Ascending aorta (tissue), 2 donors: Measurements from ENCODE around the gene ACTL6B. TPM values are rescaled to one million over a fixed set of nuclear protein-coding genes. Genes with fewer than 3 reads are reported as not detected.

Experiments
- DNase-seq, 2 donors: peaks; one replicate each; pipeline ENCODE4 v3.0.0-alpha.2; 2019; ENCODE audit warnings: low spot score in 2 of 2
- H3K27ac ChIP-seq, 2 donors: fragments of 200-600 bp; sonication (generic); one replicate each; pipeline ENCODE4 v1.5.1; 2016 to 2017; ENCODE audit warnings: mild to moderate bottlenecking in 1 of 2
- H3K27me3 ChIP-seq: fragments of 200-600 bp; sonication (generic); one replicate; pipeline ENCODE4 v1.5.1; 2017
- H3K36me3 ChIP-seq, 2 donors: fragments of 200-600 bp; sonication (generic); one replicate each; pipeline ENCODE4 v1.5.1; 2016
- H3K4me1 ChIP-seq, 2 donors: fragments of 200-600 bp; sonication (generic); one replicate each; pipeline ENCODE4 v1.5.1; 2016 to 2017; ENCODE audit warnings: mild to moderate bottlenecking in 1 of 2
- H3K4me3 ChIP-seq, 2 donors: fragments of 200-600 bp; sonication (generic); one replicate each; pipeline ENCODE4 v1.5.1; 2016 to 2017; ENCODE audit warnings: mild to moderate bottlenecking in 1 of 2
- H3K9me3 ChIP-seq, 2 donors: fragments of 200-600 bp; sonication (generic); one replicate each; pipeline ENCODE4 v1.5.1; 2016
- intact Hi-C: fragments of 100-400 bp; cut with DNase I; formaldehyde crosslinking; loops from one replicate; pipeline ENCODE4 v1.15.1; 2023
- total RNA-seq: library from RNA; depleted of rRNA; stranded (reverse); fragments of >200 nt; gene quantifications from one replicate; pipeline ENCODE4 v1.1.0, GENCODE V29; 2016
- TF ChIP-seq, protein P1 (sequence below), 3 experiments: fragments of 200-600 bp in 2 of 3; fragments of 450-650 bp in 1 of 3; sonication (generic) in 2 of 3; IDR thresholded peaks; one replicate each; pipeline ENCODE4 v1.5.1; 2016 to 2019; ENCODE audit warnings: antibody characterized with exemption in 3 of 3, mild to moderate bottlenecking in 1 of 3, moderate library complexity in 1 of 3

The ACTL6B gene
- total RNA-seq, 1 donor from 2014 or later, result not detected

- TF ChIP-seq, protein P1, sequence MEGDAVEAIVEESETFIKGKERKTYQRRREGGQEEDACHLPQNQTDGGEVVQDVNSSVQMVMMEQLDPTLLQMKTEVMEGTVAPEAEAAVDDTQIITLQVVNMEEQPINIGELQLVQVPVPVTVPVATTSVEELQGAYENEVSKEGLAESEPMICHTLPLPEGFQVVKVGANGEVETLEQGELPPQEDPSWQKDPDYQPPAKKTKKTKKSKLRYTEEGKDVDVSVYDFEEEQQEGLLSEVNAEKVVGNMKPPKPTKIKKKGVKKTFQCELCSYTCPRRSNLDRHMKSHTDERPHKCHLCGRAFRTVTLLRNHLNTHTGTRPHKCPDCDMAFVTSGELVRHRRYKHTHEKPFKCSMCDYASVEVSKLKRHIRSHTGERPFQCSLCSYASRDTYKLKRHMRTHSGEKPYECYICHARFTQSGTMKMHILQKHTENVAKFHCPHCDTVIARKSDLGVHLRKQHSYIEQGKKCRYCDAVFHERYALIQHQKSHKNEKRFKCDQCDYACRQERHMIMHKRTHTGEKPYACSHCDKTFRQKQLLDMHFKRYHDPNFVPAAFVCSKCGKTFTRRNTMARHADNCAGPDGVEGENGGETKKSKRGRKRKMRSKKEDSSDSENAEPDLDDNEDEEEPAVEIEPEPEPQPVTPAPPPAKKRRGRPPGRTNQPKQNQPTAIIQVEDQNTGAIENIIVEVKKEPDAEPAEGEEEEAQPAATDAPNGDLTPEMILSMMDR (IDR thresholded peaks at IDR 0.05), result no peak
- no peaks in the 10 kb centered on the region for H3K27me3 ChIP-seq
- peaks cover 0 to 10% of the 10 kb centered on the region in 2 donors for H3K4me1 ChIP-seq
- H3K36me3 ChIP-seq, result peaks cover 76 to 78% of the 10 kb centered on the region in 2 donors
- no peak for DNase-seq
- H3K4me3 ChIP-seq, result no peak overlapping the region
- no peak overlapping the region for H3K27ac ChIP-seq
- intact Hi-C loops, result no loop called here
- H3K9me3 ChIP-seq, result no peaks in the 10 kb centered on the region
Measured at GRCh38 chr7:100686201-100686821, 30.1 kb upstream of the ACTL6B start.

- Histone ChIP-seq H3K9me3 (no peaks in the 10 kb centered on the region), H3K4me1 (peaks cover 0 to 4% of the 10 kb centered on the region in 2 donors), H3K36me3 (peaks cover 76 to 82% of the 10 kb centered on the region in 2 donors), H3K27me3 (no peaks in the 10 kb centered on the region), H3K4me3 (no peak overlapping the region), H3K27ac (no peak overlapping the region)
- intact Hi-C loops, result no loop called here
- DNase-seq, result no peak
- TF ChIP-seq, protein P1 (IDR thresholded peaks at IDR 0.05), result no peak
Measured at GRCh38 chr7:100685631-100686145, 29.4 kb upstream of the ACTL6B start.

DNA sequence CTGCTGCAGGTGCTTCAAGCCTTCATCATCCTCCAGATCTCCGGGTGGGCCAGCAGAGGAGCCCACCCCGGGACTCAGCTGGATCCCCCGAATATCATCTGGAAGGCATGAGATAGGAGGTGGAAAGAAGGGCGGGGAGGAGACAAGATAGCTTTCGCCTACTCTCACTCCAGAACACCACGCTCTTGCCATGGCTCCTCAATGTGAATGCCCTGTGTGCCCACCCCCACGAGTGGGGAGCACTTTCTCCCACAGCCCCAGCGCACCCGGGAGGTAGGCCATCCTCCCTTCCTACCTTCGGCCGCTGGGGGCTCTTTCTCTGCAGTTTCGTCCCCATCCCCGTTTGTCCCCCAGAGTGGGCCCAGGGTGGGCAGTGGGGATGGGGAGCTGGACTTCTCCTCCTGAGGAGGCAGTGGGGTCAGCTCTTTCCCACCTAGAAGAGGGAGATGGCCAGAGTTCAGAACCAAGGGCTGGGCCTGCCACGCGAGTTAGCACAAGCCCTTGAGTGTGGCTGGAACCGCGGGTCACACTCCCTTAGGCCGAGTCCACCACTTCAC, 28.9 kb upstream of the ACTL6B start:
- intact Hi-C loops, result no loop called here
- TF ChIP-seq, protein P1 (IDR thresholded peaks at IDR 0.05), result no peak
- Histone ChIP-seq H3K9me3 (no peaks in the 10 kb centered on the region), H3K36me3 (peaks cover 76 to 84% of the 10 kb centered on the region in 2 donors), H3K27me3 (no peaks in the 10 kb centered on the region), H3K4me1 (peaks cover 0 to under 1% of the 10 kb centered on the region in 2 donors), H3K4me3 (no peak overlapping the region), H3K27ac (no peak overlapping the region)
- DNase-seq, result no peak

DNA sequence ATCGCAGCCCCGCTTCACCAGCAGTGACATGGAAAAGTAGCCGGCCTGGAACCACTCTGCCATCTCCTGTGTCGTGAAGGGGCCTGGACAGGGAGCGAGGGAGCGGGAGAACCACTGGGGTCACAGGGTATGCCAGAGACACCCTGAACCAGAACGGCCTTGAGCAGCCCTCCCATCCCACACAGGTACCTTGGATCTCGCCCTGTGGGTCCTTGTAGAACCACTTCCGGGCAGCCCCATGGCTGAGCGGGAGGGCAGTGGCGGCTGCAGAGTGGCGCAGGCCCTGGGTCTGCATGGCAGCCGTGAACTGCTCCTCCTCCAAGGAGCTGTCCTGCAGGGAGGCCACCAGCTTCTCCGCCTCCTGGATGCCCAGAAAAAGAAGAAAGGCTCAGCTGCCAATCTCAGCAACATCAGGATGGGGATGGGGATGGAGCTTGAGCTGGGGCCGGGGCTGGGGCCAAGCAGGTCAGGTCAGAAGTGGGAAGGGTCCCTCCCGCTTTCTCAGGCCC, 28.3 kb upstream of the ACTL6B start:
- TF ChIP-seq, protein P1 (IDR thresholded peaks at IDR 0.05), result no peak
- H3K4me3 ChIP-seq, result no peak overlapping the region
- DNase-seq, result no peak
- peaks cover 76 to 86% of the 10 kb centered on the region in 2 donors for H3K36me3 ChIP-seq
- no peaks in the 10 kb centered on the region for H3K27me3 ChIP-seq
- peaks cover 0 to 2% of the 10 kb centered on the region in 2 donors for H3K4me1 ChIP-seq
- H3K27ac ChIP-seq, result no peak overlapping the region
- H3K9me3 ChIP-seq, result no peaks in the 10 kb centered on the region
- intact Hi-C loops, result no loop called here

DNA sequence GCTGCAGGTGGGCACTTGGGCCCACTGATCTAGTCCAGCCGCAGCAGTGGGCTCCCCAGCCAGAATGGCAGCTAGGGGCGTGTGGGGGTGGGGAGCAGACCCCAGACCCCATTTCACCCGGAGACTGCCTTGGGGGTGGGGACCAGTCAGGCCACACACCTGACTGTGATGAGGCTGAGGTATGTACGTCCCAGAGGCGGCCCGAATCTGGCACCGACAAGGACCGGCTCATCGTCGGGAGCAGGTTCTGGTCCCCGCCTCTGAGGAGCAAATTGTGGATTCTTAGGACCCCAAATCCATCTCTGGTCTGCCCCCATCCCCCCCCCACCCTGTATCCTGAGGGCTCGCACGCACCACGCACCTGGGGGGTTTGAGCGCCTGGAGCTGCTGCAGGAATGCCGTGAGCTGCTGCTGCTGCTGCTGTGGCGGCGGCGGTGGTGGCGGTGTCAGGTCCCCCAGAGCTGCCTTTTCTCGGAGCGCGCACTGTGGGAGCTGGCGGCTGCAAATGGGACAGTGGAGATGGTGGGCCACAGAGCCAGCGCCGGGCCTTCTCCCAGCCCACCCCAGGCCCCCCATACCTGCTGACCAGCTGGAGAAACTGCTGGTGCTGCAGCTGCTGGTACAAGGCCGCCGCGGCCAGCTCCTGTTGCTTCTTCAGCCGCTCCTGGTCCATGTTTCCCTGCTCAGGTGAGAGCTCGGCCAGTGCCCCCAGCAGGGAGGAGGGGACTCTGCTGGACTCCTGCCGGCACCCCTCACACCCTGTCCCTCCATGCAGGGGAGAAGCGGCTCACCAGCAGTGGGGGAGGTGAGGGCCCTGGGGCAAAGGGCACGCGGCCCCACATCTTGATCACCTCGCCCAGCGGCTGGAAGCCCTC, 27.6 kb upstream of the ACTL6B start:
- Histone ChIP-seq H3K27ac (no peak overlapping the region), H3K4me1 (peaks cover 0 to 2% of the 10 kb centered on the region in 2 donors), H3K4me3 (no peak overlapping the region), H3K9me3 (no peaks in the 10 kb centered on the region), H3K27me3 (no peaks in the 10 kb centered on the region), H3K36me3 (peaks cover 78 to 91% of the 10 kb centered on the region in 2 donors)
- TF ChIP-seq, protein P1 (IDR thresholded peaks at IDR 0.05), result no peak
- intact Hi-C loops, result no loop called here
- no peak for DNase-seq
